Measurements from ENCODE around the gene FRMD7. TPM values are rescaled to one million over a fixed set of nuclear protein-coding genes. Genes with fewer than 3 reads are reported as not detected.
"Not testable (repeated sequence)": the region's sequence is repeated elsewhere in the genome, so short reads cannot be mapped to it uniquely, and the experiment has no call there.

The FRMD7 gene, protein sequence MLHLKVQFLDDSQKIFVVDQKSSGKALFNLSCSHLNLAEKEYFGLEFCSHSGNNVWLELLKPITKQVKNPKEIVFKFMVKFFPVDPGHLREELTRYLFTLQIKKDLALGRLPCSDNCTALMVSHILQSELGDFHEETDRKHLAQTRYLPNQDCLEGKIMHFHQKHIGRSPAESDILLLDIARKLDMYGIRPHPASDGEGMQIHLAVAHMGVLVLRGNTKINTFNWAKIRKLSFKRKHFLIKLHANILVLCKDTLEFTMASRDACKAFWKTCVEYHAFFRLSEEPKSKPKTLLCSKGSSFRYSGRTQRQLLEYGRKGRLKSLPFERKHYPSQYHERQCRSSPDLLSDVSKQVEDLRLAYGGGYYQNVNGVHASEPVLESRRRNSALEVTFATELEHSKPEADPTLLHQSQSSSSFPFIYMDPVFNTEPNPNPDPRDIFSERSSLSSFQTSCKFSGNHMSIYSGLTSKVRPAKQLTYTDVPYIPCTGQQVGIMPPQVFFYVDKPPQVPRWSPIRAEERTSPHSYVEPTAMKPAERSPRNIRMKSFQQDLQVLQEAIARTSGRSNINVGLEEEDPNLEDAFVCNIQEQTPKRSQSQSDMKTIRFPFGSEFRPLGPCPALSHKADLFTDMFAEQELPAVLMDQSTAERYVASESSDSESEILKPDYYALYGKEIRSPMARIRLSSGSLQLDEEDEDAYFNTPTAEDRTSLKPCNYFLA
- not detected for total RNA-seq

- Mint-ChIP-seq H3K9me3 (no peaks in the 10 kb centered on the region), H3K4me3 (no peak within 1 kb of the TSS), H3K27me3 (no peaks in the 10 kb centered on the region), H3K4me1 (no peaks in the 10 kb centered on the region), H3K27ac (no peak within 1 kb of the TSS), H3K36me3 (ENCODE audit: low read depth) (no peaks in the 10 kb centered on the region)
- ChIA-PET POLR2A (no interaction called here), CTCF (no interaction called here)
- DNase-seq = no peak
Measured at GRCh38 chrX:132127743-132128142, at the start of gene FRMD7. FRMD7 (minus strand) TSS chrX:132128020; CDS start chrX:132127844, 176 bp downstream.

GRCh38 chrX:132173647-132174046 is 45.8 kb upstream of the FRMD7 start:
- no peaks in the 10 kb centered on the region for H3K4me1 Mint-ChIP-seq
- no peak for DNase-seq
- no peaks in the 10 kb centered on the region for H3K27me3 Mint-ChIP-seq
- H3K9me3 Mint-ChIP-seq = no peaks in the 10 kb centered on the region
- H3K27ac Mint-ChIP-seq = no peak overlapping the region
- CTCF ChIA-PET = interaction anchor here (0.6 kb wide), 1 partner anchor 362 kb away, joined by 4 read pairs; no protein-coding TSS in a partner anchor
- H3K36me3 Mint-ChIP-seq (ENCODE audit: low read depth) = no peaks in the 10 kb centered on the region
- no peak overlapping the region for H3K4me3 Mint-ChIP-seq
- POLR2A ChIA-PET = no interaction called here

GRCh38 chrX:132171881-132172280 is 44.1 kb upstream of the FRMD7 start:
- no peaks in the 10 kb centered on the region for H3K36me3 Mint-ChIP-seq (ENCODE audit: low read depth)
- no peaks in the 10 kb centered on the region for H3K4me1 Mint-ChIP-seq
- DNase-seq = no peak
- no peak overlapping the region for H3K4me3 Mint-ChIP-seq
- ChIA-PET POLR2A (no interaction called here), CTCF (no interaction called here)
- no peak overlapping the region for H3K27ac Mint-ChIP-seq
- no peaks in the 10 kb centered on the region for H3K9me3 Mint-ChIP-seq
- no peaks in the 10 kb centered on the region for H3K27me3 Mint-ChIP-seq

DNA sequence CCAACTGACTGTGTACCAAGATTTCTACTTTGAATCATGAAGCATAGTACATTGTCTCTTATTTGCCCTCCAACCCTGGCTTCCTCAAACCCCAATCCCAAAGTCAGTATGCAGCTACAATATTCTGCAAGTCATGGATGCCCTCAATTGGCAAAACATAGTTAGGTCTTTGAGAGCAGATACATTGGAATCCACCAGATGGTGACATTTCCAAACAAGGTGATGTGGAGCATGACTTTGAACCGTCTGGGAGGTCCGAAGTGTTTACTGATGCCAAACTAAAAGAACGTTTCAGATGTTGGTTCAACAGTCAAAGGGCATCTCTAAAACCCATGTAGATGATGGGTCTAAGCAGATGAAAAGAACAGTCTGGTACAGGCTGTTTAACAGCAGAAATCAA is 43.7 kb upstream of the FRMD7 start:
- Mint-ChIP-seq H3K27ac (no peak overlapping the region), H3K27me3 (no peaks in the 10 kb centered on the region), H3K36me3 (ENCODE audit: low read depth) (no peaks in the 10 kb centered on the region), H3K4me3 (no peak overlapping the region), H3K9me3 (no peaks in the 10 kb centered on the region), H3K4me1 (no peaks in the 10 kb centered on the region)
- CTCF ChIA-PET = no interaction called here
- POLR2A ChIA-PET = no interaction called here
- no peak for DNase-seq

DNA sequence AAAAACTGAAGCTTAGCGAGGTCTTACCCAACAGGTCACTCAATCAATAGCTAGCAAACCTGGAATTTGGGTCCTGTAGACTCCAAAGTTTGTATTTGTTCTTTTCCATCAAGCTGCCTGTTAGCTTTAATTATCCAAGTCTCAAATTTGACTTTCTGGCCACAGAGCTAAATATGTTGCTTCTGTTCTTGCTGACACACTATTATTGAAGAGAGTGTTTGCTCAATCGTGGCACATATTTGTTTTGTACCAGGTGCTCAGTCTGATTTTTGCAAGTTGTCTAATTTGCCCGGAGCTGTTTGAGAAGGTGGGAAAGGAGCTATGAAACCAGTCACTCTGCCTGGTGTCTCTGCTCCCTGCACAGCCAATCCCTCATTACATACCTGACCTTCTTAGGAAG is 41.7 kb upstream of the FRMD7 start:
- ChIA-PET CTCF (no interaction called here), POLR2A (no interaction called here)
- Mint-ChIP-seq H3K27me3 (no peaks in the 10 kb centered on the region), H3K36me3 (ENCODE audit: low read depth) (no peaks in the 10 kb centered on the region), H3K4me1 (no peaks in the 10 kb centered on the region), H3K9me3 (no peaks in the 10 kb centered on the region), H3K4me3 (no peak overlapping the region), H3K27ac (no peak overlapping the region)
- no peak for DNase-seq

DNA sequence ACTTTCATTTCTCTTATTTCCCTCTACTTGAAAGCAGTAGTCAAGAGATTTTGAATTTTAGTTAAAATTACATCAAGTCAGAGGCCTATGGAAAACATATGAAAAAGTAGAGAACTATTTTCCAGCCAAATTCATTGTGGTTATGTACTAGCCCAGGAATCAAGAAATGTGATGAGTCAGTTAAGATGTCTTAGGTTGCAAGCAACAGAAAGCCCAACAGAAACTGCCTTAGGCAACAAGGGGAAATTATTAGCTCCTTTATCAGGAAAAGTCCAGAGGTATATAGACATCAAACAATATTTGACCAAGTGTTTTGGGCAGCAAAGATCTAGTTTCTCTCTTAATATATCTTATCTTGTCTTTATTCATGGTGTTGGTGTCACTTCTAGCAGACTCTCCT is 37.8 kb upstream of the FRMD7 start:
- Mint-ChIP-seq H3K4me1 (no peaks in the 10 kb centered on the region), H3K27ac (no peak overlapping the region), H3K27me3 (no peaks in the 10 kb centered on the region), H3K36me3 (ENCODE audit: low read depth) (no peaks in the 10 kb centered on the region), H3K9me3 (no peaks in the 10 kb centered on the region), H3K4me3 (no peak overlapping the region)
- no peak for DNase-seq
- CTCF ChIA-PET = no interaction called here
- POLR2A ChIA-PET = no interaction called here

- no peak overlapping the region for H3K4me3 Mint-ChIP-seq
- H3K27ac Mint-ChIP-seq = no peak overlapping the region
- DNase-seq = no peak
- no peaks in the 10 kb centered on the region for H3K36me3 Mint-ChIP-seq (ENCODE audit: low read depth)
- ChIA-PET POLR2A (no interaction called here), CTCF (no interaction called here)
- H3K27me3 Mint-ChIP-seq = no peaks in the 10 kb centered on the region
- H3K4me1 Mint-ChIP-seq = no peaks in the 10 kb centered on the region
- no peaks in the 10 kb centered on the region for H3K9me3 Mint-ChIP-seq
Measured at GRCh38 chrX:132165005-132165404, 37.2 kb upstream of the FRMD7 start.

- POLR2A ChIA-PET; CTCF ChIA-PET; DNase-seq; H3K27me3 Mint-ChIP-seq; H3K4me3 Mint-ChIP-seq; H3K9me3 Mint-ChIP-seq; H3K27ac Mint-ChIP-seq; H3K4me1 Mint-ChIP-seq; H3K36me3 Mint-ChIP-seq (ENCODE audit: low read depth): not testable (repeated sequence)
Measured at GRCh38 chrX:132163094-132163493, 35.3 kb upstream of the FRMD7 start.

GRCh38 chrX:132153166-132153565 is 25.3 kb upstream of the FRMD7 start:
- Mint-ChIP-seq H3K36me3 (ENCODE audit: low read depth) (no peaks in the 10 kb centered on the region), H3K27ac (no peak overlapping the region), H3K4me1 (no peaks in the 10 kb centered on the region), H3K27me3 (peaks cover 2% of the 10 kb centered on the region), H3K9me3 (no peaks in the 10 kb centered on the region), H3K4me3 (no peak overlapping the region)
- no peak for DNase-seq
- CTCF ChIA-PET = no interaction called here
- POLR2A ChIA-PET = no interaction called here

DNA sequence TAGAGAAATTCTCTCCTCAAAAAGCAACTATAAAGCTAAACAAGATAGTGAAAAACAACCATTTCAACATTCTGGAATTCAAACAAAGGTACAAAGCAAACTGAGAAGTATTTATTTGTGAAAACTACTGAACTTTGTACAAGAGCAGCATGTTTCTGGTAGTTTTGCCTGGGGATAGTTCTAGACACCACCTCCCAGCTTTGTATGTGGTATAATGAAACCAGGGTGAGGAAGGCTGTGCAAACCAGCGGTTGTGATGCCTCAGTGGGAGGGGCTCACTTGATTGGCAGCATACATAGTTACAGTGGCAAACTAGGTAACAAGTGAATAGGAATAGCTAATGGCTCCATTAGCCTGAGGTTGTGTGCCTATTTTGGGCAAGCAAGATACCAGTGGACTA is 18.6 kb upstream of the FRMD7 start:
- DNase-seq = no peak
- H3K27me3 Mint-ChIP-seq = no peaks in the 10 kb centered on the region
- ChIA-PET POLR2A (no interaction called here), CTCF (no interaction called here)
- no peak overlapping the region for H3K4me3 Mint-ChIP-seq
- H3K4me1 Mint-ChIP-seq = no peaks in the 10 kb centered on the region
- no peaks in the 10 kb centered on the region for H3K36me3 Mint-ChIP-seq (ENCODE audit: low read depth)
- H3K27ac Mint-ChIP-seq = no peak overlapping the region
- H3K9me3 Mint-ChIP-seq = no peaks in the 10 kb centered on the region

DNA sequence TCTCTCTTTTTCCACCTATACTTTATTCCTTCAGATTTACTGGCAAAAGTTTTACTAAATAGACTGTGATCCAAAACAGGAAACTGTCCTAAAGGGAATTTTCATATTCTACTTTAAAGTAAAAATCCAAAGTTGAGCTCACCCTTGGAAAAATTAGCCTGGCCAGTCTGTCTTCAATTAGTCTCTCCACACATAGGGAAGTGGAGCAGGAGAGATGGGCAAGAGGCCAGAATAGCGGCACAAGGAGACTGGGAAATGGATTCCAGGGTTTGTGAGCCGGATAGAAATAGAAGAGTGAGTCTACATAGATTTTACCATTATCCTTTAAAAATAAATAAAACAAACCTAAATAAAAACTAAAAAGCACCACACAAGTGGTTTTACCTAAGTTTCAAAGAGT is 16.2 kb upstream of the FRMD7 start:
- no peaks in the 10 kb centered on the region for H3K4me1 Mint-ChIP-seq
- H3K9me3 Mint-ChIP-seq = no peaks in the 10 kb centered on the region
- no peaks in the 10 kb centered on the region for H3K36me3 Mint-ChIP-seq (ENCODE audit: low read depth)
- no peaks in the 10 kb centered on the region for H3K27me3 Mint-ChIP-seq
- POLR2A ChIA-PET = no interaction called here
- no peak overlapping the region for H3K4me3 Mint-ChIP-seq
- no peak for DNase-seq
- no peak overlapping the region for H3K27ac Mint-ChIP-seq
- CTCF ChIA-PET = no interaction called here

GRCh38 chrX:132125906-132126305 is 1.9 kb downstream of the FRMD7 start:
- ChIA-PET CTCF (no interaction called here), POLR2A (no interaction called here)
- no peaks in the 10 kb centered on the region for H3K36me3 Mint-ChIP-seq (ENCODE audit: low read depth)
- H3K4me1 Mint-ChIP-seq = no peaks in the 10 kb centered on the region
- H3K27me3 Mint-ChIP-seq = no peaks in the 10 kb centered on the region
- no peaks in the 10 kb centered on the region for H3K9me3 Mint-ChIP-seq
- no peak overlapping the region for H3K4me3 Mint-ChIP-seq
- DNase-seq = no peak
- no peak overlapping the region for H3K27ac Mint-ChIP-seq

DNA sequence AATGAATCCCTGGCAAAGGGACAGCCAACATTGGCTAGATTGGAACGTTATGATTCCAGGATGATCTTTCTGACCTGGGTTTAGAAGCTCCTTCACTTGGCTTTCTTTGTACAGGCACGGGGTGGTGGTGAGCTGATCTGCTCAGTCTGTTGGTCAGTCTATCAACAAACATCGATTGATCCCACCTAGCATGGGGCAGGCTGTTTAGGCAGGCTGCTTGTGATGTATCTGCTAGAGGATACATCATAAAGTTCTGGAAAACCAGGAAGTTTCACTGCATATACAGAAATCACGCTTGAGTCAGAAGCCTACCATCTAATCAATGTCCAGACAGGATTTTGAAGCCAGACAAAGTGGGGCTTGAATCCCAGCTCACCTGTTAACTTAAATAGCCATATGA is 6.9 kb downstream of the FRMD7 start:
- Mint-ChIP-seq H3K9me3 (no peaks in the 10 kb centered on the region), H3K27ac (no peak overlapping the region), H3K4me1 (no peaks in the 10 kb centered on the region), H3K27me3 (no peaks in the 10 kb centered on the region), H3K36me3 (ENCODE audit: low read depth) (no peaks in the 10 kb centered on the region), H3K4me3 (no peak overlapping the region)
- POLR2A ChIA-PET = no interaction called here
- DNase-seq = no peak
- CTCF ChIA-PET = no interaction called here

DNA sequence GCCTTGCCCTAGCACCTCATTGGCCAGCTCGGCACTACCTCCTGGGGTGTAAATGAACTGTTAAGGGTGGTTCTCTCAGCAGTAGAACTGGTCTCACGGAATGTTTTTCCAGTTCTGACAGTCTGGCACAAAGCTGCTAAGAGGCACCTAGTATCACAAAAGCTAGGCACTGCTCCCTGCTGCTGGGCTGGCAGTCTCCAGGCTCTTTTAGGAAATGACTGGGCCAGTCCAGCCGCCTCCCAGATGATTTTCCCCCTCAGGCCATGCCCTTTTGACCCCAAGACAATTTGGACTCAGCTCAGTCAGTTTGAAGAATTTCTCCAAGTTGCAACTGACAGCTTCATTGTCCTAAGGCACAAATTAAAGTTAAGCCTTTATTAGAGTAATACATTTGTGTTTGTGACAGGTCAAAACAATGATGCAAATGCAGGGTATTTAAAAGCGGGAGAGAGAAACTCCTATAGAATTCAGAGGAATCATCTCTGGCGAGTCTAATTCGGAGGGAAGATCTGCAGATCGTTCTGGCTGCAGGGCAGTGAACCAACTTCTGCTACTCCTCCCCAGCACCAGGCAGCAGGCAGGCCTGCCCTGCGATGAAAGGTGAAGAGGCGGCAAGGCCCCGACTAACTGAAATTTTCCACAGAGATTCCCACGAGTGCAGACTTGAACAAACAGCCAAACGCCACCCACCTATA is 7.9 kb downstream of the FRMD7 start:
- Mint-ChIP-seq H3K36me3 (ENCODE audit: low read depth) (no peaks in the 10 kb centered on the region), H3K27ac (no peak overlapping the region), H3K9me3 (no peaks in the 10 kb centered on the region), H3K27me3 (no peaks in the 10 kb centered on the region), H3K4me1 (no peaks in the 10 kb centered on the region), H3K4me3 (no peak overlapping the region)
- ChIA-PET CTCF (interaction anchor here (0.9 kb wide), 1 partner anchor 28 kb away, joined by 3 read pairs; no protein-coding TSS in a partner anchor), POLR2A (no interaction called here)
- no peak for DNase-seq
